ENCODE data around the gene ATP6V0D1.

DNA sequence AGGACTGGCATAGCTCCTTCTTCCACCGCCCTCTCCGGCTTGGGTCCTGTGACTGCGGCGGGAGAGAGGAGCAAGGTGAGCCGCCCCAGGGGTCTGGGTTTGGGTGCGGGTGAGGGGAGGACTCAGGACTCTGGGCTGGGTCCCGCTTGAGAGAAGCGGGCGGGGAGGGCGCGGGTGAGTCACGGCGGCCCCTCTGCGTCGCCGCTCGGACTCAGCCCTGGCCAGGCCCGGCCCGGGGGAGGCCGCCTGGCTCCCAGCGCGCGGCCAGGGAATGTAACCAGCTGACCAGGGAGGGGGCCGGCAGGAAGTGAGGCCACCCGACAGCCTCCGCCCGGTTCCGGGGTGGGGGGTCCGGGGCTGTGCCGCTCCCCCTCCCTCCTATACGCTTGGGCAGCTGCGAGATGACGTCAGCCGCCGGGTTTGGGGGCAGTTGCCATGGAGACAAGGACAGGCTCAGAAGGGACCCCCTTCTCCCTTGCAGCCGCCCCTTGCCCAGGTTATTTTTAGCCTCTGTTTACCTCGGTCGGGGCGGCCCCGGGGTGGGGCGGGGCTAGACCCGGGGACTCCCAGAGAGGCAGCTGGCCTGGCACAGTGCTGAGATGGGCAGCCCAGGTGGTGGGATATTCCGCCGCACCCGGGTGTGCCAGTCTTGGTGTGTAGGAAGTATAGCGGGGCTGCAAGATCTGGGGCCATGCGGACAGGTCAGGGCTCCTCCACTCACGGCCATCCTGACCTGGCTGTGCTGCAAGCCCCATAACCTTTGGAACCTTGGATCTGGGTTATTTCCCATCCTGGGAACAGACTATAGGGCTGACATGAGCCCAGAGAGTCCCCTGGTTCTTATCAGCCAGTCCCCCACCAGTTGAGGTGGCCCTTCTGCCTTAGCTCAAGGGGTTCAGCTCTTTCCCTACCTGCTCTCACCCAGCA lies 49.3 kb upstream of the ATP6V0D1 start:
- TF ChIP-seq EZH2 (IDR thresholded peaks at IDR 0.05; ENCODE audit: borderline replicate concordance, insufficient read depth, low read depth, low read length, poor library complexity, severe bottlenecking) (no peak), CTCF (IDR thresholded peaks at IDR 0.05) (no peak)
